GM19193 (cell line): ENCODE results near the gene GID8.

ENCODE experiments used
- POLR2A ChIP-seq: IDR thresholded peaks from 4 replicates; pipeline ENCODE4 v1.6.1; 2011; ENCODE audit not compliant: insufficient read depth, insufficient read length; ENCODE audit errors: extremely low read depth

The GID8 gene

GRCh38 chr20:62944184-62944583 is 6.2 kb downstream of the GID8 start:
- TF ChIP-seq POLR2A, result no peak

DNA sequence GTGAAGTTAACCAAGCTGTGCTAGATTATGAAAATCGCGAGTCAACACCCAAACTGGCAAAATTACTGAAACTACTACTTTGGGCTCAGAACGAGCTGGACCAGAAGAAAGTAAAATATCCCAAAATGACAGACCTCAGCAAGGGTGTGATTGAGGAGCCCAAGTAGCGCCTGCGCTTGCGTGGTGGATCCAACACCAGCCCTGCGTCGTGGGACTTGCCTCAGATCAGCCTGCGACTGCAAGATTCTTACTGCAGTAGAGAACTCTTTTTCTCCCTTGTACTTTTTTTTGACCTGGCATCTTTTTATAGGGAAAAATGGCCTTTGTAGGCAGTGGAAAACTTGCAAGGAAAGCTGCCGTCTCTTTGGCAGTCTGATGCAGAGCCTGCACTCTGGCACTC is 6.8 kb downstream of the GID8 start:
- TF ChIP-seq POLR2A, result no peak

GRCh38 chr20:62945771-62946339 is 7.9 kb downstream of the GID8 start:
- TF ChIP-seq POLR2A, result peak; percentile 7

DNA sequence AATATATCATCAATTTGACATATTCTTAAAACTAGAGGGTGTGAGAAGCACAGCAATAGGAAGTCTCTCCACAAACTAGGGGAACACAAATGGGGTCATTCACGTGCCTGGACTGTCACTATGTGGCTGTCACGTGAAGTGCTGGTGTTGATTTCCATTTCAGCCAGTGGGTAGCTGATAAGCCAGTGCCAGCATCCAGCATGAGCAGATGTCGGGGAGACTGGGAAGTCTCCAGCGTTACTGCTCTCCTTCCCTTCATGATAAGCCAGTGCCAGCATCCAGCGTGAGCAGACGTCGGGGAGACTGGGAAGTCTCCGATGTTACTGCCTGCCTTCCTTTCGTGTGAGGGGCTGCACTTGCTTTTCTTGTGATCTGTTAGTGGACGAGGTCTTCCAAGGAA is 9.0 kb downstream of the GID8 start:
- TF ChIP-seq POLR2A, result no peak

DNA sequence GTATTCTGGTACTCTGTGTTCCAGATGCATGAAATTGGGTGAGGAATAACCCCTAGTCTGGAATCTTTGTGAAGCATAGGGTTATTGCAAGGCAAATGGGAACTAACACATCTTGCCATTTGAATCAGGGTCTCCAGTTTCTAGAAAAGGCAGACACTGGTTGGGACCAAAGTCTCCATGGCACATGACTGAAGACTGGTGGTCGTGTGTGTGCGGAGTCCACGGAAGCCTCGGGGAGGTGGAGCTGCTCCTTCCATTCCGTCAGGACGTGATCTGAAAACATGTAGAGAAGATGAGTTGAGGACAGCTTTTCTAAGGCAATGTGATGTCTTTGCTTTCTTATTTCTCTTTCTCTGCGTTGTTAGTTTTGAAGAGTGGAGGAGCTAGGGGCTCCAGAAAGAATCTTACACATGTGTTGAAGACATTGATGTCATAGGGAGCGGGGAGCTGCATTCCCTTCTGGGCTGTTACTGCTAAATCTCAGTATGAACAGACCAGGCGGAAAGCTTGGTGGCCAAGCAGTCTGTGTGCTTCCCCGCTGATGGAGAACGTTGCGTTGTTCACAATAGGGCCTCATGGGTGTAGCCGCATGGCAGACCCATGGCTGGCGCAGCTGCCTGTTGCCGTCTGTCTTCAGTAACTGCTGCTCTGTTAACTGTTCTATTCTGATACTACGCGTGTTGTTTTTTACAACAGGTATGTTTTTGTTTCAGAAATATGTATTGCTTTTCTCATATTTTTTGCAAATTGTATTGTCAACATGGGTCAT is 9.8 kb downstream of the GID8 start:
- TF ChIP-seq POLR2A, result no peak

GRCh38 chr20:62949153-62949821 is 11.3 kb downstream of the GID8 start:
- no peak for TF ChIP-seq POLR2A

GRCh38 chr20:62949962-62950361 is 12.0 kb downstream of the GID8 start:
- TF ChIP-seq POLR2A, result no peak

- no peak for TF ChIP-seq POLR2A
Measured at GRCh38 chr20:62950741-62951140, 12.8 kb downstream of the GID8 start.

DNA sequence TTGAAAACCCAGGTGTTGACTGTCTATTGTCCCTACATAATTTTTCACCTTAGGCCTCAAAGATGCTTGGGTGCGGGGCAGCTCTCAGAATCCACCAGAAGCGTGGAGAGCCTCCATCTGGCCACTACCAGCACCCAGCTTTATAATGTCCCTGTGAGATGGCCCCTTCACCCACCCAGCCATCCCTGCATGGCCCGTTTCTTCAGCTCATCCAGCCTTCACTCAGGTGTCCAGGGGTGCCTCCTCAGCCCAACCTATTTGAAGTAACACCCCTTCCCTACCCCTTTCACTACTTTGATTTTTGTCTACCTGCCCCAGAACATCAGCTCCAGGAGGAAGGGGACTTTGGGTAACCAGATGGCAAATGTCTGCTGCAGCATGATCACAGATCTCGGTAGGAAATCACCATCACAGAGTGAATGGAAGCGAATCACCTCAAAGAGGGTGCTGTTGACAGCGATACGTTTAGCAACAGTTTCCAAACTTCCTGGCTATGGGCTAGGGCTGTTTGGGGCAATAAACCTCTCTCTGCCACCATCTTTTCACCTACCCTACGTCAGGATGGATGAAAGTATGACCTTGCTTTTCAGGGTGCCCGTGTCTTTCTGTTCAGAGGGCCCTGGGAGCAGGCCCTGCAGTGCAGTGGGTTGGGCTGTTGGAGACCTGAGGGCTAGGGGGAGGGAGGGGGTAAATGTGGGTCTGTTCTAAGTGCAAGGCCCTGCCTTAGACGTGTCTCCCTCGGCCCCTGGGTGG is 13.4 kb downstream of the GID8 start:
- no peak for TF ChIP-seq POLR2A

DNA sequence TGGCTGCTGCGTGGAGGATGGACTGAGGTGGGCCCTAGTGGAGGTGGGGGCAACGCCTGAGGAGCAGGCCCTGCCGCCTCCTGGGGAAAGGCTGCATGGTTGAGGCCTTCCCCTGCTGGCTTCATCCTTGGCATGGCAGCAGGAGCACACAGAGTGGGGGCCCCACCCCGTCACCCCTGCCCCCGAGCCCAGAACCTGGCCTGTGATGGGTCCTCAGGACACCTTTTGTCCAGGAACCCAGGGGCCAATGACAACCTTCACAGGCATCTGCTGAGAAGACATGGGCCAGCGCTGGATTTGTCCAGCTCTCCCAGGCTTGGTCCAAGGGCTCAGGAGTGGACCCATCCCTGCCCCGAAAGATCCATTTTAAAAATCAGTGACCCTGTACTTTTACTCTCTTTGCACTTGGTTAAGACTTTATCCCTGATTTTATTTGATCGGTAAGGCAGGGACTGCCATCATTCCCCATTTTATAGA is 14.0 kb downstream of the GID8 start:
- no peak for TF ChIP-seq POLR2A

- TF ChIP-seq POLR2A, result peak; percentile 60
Measured at GRCh38 chr20:62952373-62952967, 14.5 kb downstream of the GID8 start, which contains the start of gene SLC17A9. SLC17A9 (plus strand) TSS chr20:62952709; CDS start chr20:62952831, 122 bp downstream.

- TF ChIP-seq POLR2A, result peak; percentile 5
Measured at GRCh38 chr20:62952968-62953838, 15.3 kb downstream of the GID8 start.

DNA sequence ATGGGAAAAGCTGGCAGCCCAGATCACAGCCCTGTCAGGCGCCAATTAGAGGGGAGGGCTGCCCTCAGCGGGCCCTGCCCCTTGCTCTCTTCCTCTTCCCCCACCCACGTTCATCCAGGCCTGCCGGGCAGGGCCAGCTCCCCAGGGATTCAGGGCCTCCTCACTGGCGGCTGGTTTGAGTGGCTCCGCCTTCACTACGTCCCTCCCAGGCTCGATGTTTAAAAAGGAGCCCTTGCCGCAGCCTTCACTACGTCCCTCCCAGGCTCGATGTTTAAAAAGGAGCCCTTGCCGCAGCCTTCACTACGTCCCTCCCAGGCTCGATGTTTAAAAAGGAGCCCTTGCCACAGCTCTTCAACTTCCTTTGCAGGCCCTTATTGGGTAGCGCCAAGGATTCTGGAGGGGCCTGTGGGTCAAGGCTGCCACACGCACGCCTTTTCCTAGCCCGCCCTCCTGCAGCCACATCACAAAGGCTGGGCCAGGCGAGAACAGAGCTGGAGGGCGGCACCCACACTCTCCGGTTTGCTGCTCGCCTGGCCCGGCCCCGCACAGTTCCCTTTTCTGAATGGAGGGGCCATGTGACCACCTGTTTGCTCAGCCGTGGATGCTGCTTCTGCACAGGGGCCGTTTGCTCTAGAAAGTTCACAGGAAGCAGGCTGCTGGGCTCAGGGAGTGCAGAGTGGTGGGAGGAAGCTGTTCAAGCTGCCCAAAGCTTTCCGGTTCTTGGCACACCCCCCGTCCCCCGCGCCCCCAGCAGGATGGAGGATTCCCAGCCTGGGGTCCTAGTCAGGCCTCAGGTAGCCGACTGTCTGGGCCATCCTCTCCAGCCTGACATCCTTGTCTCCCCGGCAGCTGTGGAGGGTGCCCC is 16.1 kb downstream of the GID8 start:
- TF ChIP-seq POLR2A, result peak; percentile 53
